NCI-H510A treated with DMSO at 0.1 percent for 48 hours (cell line): Measurements from ENCODE around the gene FGF14.

Experiments
- DNase-seq: peaks from one replicate; lab custom pipeline; 2025; lab: John Stamatoyannopoulos, UW

The FGF14 gene

DNA sequence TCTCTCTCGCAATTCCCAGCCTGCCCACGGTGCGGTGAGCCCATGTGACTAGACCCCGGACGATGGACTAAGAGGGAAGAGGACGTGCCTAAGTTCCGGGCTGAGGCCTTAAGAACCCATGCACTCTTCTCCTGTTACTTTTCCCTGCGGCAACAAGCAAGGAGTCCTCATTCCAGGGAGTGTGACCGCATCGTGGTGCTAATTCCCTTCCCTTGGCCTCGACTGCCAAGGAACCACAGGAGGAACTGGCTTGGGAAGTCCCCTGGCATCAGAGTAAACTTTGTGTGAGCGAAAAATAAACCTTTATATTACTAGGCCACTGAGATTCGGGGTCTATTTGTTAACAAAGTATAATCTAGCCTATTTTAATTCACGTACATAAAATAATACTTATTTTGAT is 34.0 kb downstream of the FGF14 start:
- DNase-seq: no peak

DNA sequence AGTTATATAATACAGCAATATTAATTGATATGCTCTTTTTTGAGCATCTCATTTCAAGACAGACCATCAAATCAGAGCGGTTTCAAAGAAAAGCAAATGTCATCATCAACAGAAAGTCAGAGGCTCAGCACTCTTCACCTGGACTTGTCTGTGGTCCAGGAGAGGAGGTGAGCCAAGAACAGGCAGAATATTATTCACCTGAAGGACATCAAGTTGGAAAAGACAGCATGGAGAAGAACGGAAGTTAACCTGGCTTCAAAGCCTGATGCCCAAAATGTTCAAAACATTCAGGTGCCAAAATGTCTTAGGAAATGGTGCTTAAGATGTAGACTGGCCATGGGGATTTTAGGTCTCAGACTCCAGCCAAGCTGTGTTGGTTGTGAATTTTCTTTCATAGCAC is 40.7 kb downstream of the FGF14 start:
- DNase-seq: no peak

DNA sequence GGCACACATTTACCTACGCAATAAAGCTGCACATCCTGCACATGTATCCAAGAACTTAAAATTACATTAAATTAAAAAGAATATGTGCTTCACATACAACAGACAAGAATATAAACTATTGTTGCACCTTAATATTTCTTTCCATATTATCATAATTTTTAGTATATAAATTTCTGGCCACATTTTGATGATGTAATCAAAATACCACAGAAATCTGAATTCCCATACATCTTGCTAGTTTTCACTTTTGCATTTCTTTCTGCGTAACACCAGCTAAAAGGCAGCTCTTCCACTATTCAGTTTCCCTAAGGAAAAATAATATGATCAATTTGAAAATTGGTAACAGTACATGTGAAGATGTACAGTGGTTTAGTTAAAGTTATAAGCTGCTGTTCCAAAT is 42.6 kb downstream of the FGF14 start:
- no peak for DNase-seq

DNA sequence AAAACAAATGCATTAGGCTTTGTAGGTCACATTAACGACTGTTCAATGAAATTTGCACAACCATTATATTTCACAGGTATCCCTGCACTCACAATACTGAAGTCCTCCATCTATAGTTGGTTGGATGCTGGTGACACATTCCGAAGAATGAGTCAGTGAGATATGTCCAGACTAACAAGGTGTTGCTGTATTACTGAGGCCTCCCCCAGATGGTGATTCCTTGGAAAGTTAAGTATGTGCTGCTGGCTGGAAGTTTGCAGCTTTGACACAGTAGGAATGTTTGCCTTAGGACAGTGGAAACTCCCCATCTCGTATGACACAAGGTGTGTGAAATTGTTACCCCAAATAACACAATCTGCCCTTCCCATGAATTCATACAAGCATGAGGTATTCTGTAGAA is 46.6 kb downstream of the FGF14 start:
- DNase-seq: no peak

DNA sequence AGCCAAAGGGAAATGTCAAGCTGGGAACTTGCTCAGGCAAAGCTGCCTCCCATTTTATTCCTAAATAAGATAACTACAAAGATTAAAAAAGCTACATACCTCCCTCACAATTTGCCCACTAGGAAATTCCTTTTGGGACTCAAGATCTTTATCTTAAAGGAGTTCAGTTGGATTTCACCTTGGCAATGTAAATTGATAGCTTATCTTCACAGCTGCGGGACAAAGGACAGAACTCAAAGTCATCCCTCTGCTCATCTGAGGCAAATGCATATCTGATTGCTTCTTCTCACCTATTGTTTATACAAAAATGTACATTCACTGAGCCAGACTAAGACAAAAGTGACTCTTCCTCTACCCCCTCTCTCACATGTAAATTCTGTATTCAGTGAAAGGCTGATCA is 47.8 kb downstream of the FGF14 start:
- no peak for DNase-seq

DNA sequence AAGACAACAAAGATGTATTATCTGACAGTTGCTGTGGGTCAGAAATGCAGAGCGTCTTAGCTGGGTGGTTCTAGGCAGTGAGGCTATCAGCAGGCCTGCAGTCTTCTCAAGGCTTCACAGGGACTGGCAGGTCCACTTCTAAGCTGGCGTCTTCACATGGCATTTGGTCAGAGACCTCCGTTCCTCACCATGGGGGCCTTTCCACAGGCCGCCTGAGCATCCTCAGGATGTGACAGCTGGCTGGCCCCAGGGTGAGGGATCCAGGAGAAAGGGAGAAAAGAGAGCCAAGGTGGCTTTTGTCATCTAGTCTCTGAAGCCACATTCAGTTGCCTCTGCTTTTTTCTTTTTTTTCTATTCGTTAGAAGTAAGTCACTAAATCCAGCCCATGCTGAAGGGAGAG is 50.3 kb downstream of the FGF14 start:
- DNase-seq: no peak

DNA sequence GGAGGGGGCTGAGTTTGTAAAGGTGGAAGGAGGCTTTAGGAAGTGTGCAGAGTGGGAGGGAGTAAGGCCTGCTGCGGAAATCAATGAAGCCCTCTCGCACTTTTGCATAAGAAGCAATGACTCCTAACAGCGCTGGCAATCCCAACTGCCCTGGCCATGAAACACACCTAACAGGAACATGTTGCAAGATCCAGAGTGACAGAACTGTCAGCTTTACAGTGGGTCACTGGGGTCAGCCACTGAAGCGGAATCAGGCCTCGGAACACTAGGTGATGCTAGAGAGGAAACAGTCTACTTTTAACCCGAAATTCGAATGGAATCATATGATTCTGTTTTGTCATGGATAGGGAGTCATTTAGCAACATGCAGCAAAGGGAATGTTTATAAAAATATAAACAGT is 54.4 kb downstream of the FGF14 start:
- DNase-seq: no peak

DNA sequence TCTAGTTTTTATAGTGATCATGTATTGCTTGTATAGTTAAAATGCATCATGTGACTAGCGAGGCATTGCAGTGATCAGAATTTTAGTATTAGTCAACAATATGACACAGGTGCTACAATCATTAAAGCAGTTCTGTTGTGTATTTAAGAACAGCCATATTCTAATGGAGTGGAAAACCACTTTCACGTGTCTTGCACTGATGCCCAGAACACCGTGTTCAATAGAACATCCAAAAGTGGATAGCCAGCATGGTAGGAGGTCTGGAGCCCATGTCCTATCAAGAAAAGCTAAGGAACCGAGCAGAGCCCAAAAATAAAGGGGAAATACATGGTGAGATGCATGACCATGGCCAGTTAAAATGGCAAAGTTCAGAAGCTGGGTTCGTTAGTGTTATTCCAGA is 55.1 kb downstream of the FGF14 start:
- DNase-seq: no peak

DNA sequence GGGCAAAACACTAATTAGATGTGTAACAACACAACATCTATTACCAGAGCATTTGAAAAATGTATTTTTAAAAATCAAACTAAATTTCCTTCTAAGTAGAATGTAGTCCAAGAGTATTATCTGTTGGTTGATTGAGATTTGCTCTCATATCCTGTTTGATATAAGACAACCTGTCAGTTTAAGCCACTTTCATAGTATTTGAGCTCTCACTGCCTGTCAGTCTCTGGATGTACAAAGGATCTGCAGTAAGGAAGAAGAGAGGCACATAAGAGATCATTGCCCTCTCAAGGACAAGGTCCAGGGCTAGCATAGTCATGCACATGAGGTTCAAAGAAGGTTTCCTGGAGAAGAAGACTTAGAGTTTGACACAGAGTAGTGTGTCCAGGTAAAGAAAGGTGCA is 57.4 kb downstream of the FGF14 start:
- DNase-seq: no peak

DNA sequence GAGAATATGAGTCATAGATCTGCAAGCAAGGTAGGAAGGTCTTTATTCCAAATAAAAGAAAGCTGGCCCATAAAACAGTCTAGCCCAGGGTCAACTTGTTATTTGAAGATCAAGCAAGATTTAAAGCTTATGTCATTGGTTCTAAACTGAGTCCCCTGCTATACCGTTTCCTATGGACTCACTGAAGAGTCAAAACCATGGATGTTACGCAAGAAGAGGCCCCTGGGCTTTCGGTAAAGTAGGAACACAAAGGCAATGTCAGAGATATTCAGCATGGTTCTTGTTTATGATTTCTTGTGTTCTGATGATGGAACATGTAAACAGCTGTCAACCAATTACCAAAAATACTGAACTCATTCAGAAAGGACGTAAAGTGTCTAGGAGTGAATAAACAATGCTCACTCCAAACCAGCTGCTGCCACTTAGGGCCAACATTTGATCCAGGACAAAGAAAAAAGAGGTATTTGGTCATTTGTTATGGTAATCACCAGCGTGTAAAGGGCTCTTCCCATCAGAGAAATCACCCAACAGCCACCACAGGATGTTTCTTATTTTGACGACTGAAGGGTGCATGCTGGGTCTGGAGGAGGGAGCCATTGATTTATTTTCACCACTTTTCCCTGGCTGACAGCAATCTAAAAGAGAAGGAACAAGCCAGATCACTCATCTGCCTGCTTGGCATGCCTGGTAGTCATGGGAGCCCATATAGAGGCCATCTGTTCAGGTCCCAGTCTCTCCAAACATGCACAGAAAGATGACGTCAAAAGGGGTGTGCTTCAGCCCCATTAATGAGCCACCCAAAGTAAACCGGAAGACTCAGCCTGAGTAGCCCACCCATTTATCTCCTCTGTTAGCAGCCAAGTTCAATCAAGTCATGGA is 68.3 kb downstream of the FGF14 start:
- peak; percentile 48 for DNase-seq

DNA sequence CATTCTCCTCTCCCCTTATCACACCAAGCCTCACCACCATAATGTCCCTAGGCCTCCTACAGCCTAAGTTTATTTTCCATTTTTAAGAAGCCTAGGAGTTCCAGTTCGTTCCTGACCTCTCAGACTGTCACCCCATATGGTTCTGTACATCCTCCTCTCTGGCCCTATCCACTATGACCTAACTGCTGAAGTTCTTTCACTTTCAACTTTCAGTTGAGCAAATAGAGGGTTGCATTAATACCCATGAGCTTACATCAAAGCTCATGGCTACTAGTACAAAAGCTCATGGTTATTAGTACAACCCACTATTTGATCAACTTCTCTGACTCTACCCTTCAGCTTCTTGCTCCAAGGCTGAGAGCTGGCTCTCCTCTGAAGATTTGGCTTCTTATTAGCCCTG is 72.9 kb downstream of the FGF14 start:
- DNase-seq: no peak

DNA sequence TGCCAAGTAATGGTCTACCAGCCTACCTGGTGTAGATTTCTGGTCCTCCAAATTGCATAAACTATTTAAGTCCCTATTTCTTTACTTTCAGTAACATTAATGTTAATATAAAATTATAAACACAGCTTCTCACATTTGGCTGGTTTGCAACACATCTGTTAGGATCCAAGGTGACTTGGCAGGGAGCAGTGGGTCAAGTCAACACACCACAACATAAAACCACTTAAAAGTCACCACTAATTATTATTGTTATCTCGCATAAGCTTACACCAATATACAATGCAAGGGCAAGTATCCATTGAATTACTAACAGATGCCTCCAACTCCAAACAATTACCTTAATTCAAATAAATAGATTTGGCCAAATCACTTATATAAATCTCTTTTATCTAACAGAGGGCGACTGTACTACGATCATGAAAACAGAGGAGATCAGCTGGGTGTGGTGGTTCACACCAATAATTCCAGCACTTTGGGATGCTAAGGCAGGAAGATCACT is 74.7 kb downstream of the FGF14 start:
- DNase-seq: no peak

DNA sequence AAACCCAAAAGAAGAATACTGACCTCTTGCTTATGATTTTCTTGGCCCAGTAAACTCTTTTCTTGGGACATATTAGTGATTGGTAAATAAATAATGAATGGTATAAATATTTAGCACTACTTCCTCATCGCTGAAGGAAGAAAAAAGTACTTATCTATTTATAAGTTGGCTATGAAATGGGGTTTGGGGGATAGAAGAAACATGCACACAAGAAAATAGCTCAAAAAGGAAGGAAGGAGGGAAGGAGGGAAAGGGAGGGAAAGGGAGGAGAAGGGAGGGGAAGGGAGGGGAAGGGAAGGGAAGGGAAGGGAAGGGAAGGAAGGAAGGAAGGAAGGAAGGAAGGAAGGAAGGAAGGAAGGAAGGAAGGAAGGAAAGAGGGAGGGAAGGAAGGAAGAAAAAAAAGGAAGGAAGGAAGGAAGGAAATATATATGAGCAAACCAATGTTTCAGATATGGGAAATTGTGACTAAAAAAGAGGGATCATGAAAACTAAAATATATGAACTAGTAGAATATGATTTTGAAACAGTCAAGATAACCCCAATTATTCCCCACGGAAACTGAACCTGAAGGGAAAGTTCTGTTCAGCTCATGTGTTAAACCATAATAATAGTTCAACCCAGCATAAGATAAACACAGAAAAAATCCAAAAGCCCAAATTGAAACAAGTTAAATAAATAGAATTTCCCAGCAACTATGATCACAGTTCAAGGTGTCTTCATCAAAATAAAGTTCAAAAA is 75.3 kb downstream of the FGF14 start:
- no peak for DNase-seq

DNA sequence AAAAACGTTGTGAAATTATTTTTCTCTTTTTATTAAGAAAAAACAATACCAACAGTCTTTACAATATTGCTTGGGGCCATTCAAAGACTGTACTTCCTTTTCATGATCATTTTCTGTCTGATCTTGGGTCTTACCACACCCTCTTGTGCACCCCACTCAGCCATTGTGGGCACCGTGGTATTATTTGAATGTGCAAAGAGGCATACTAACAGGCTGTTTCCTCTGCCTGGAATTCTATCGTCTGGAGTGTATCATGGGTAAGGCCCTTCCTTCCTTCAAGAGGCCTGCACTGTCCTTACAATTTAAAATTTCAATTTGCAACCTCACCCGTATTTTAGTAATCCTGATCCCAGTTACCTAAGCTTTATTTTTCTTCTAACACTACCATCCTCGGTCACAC is 76.5 kb downstream of the FGF14 start:
- no peak for DNase-seq

DNA sequence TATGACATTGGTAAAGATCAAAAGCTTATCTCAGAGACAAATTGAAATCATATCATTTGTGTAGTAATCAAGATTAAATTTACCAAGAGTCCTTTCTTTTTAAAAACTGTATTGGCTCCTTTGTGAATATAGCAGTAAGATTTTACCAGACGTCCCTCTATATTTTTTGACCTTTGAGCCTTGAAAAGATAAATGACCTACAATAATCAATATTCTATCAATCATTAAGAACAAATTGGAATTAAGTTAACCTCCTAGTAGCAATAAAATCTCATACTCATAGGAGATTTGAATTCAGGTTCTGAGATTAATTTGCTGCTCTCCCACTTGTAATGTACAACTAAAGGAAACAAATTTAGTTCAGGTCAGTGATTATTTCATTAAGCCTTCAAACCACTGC is 78.3 kb downstream of the FGF14 start:
- DNase-seq: no peak

DNA sequence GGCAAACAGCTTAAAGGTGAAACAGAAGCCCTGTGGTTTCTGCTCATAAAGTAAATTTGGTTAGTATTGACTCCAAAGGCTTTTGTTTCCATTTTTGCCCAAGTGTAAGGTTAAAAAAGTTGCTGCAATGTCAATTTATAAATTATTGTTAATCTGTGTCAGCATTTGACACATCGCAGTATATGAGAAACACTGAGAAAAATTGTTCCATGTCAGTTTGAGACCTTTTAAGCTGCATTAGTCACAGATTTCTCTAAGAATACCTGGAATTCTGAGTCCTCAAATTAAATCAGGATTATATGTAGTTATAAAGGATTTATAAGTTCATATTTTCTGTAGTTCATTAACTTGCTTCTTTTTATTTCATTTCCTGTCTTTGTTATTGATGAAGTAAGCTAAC is 78.8 kb downstream of the FGF14 start:
- no peak for DNase-seq

DNA sequence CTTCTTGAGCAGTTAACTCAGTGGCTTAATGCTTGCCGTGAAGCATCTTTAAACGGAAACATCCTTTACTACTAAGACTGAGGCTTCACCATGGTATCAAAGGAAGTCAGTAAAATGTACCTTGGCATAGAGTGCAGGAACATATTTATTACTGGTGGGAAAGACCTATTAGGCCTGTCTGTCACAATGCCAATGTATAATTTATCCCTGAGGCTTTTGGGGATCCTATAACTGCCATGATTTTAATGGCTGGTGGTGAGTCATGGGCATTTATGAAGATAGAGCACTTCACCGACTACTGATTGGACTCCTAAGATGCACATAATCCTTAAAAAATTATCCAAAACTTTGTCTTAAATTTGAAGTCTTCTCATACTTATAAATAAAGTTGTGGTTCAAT is 79.6 kb downstream of the FGF14 start:
- no peak for DNase-seq

DNA sequence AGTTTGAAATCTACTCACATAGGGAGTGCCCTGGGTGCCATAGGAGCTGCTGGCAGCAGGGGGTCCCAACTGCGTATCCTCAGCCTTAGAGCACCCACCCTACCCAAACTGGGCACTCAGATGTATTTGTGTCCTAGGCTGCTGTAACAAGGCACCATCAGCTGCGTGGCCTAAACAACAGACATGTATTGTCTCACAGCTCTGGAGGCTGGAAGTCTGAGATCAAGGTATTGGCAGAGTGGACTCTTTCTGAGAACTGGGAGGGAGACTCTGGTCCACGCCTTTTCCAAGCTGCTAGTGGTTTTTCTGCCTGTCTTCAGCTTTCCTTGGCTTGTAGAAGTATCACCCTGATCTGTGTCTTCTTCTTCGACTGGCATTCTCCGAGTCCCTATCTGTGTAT is 83.6 kb downstream of the FGF14 start:
- no peak for DNase-seq

DNA sequence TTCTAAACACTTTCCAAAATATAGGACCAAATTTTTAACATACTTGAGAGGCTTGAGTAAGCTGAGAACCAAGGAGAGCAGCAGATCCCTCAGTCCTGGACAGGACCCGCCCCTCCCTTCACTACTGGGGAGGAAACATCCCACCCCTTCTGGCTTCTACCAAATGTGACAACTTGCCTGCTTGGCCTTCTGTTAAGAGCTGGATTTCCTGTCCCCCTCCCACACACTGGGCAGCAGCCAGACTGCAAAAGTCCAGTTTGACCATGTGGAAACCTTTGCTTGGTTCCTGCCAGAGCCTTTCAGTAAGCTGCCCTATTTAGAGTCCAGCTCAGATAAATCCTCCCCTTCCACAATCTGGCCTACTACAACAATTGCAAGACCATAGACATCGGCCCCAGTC is 84.3 kb downstream of the FGF14 start:
- no peak for DNase-seq

DNA sequence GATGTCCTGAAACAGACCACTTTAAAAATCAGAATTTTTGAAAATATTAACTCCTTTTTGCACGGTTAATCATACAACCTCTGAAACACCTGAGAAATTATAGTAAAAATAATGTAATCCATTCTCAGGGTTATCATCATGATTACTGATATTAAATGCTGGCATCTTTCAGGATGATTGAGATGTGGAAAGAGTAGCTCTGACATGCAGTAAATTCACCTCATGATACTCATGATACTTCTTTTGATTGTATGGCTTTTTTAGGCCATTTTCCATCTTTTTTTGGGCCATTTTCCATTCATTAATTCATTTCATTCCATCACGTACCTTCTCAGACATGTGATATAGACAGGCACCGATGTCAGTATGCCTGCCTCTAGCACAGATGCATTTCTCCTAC is 85.1 kb downstream of the FGF14 start:
- no peak for DNase-seq

DNA sequence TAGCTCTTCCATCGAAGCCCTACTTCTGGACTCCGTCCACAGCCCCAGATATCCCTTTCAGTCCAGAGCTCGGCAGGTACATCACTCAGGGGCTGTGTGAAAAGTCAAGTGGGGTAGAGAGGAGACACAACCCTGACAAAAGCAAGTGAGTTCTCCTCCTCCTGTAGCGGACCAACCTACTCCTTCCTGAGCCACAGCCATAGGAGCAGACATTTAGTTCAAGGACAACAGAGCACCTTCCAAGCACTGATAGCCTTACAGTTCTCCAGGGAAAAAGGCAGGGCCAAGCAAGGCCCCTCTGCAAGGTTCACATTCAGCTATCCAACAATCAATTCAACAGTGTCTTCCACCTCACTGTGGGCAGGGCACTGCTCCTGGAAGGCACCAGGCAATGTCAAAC is 89.0 kb downstream of the FGF14 start:
- DNase-seq: no peak

DNA sequence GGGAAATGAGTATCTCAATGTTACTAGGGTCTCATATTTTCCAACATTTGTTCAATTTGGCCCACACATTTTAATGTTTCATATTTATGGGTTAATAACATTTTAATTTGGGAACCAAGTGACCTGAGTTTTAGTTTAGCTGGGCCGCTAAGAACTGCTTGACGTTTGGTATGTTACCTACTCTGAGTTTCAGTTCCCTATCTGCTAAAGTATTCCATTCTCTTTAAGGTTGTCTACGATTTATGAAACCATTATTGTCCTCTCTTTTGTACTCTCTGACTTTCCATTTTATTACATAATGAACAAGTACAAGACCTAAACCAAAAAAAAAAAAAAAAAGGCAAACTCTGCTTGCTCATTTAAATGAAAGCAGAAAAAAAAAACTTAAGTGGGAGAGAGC is 89.9 kb downstream of the FGF14 start:
- DNase-seq: no peak

DNA sequence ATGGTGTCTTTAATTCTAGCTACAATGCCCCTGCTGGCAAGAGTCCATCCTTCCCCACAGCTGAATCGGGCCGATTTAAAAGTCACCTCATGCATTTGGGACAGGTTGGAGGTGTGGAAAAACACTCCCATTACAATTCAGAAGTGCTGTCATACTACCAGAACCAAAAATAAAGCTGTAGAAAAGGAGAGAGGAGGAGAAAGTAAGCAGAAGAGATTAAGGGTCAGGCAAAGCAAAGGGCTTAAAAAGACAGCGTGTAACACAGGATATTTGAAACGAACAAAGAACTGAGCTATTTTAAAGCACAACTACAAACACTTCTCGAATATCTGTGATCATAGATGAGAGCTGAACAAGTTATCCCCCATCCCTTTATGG is 90.4 kb downstream of the FGF14 start:
- no peak for DNase-seq
